Measurements from ENCODE around the gene STK32B. TPM values are rescaled to one million over a fixed set of nuclear protein-coding genes. Genes with fewer than 3 reads are reported as not detected.
A peak's percentile ranks its signal among the peaks of the same experiment; 100 is the strongest.

Gene STK32B
- total RNA-seq, 1 donor from 2014 or later, result 2.5 TPM

GRCh38 chr4:5379895-5380294, 328.6 kb downstream of the STK32B start:
- no peak overlapping the region for H3K4me3 Mint-ChIP-seq (ENCODE audit: unreplicated experiment)
- H3K27me3 Mint-ChIP-seq (ENCODE audit: unreplicated experiment), result peaks cover 8% of the 10 kb centered on the region
- H3K36me3 Mint-ChIP-seq (ENCODE audit: unreplicated experiment), result peaks cover 14% of the 10 kb centered on the region
- H3K4me1 Mint-ChIP-seq (ENCODE audit: low read depth, unreplicated experiment), result peaks cover 18% of the 10 kb centered on the region
- peaks cover 9% of the 10 kb centered on the region for H3K9me3 Mint-ChIP-seq (ENCODE audit: unreplicated experiment)
- no peak for TF ChIP-seq CTCF (IDR thresholded peaks at IDR 0.05; ENCODE audit: partially characterized antibody, unreplicated experiment)
- DNase-seq, result no peak
- no peak overlapping the region for H3K27ac Mint-ChIP-seq (ENCODE audit: unreplicated experiment)

DNA sequence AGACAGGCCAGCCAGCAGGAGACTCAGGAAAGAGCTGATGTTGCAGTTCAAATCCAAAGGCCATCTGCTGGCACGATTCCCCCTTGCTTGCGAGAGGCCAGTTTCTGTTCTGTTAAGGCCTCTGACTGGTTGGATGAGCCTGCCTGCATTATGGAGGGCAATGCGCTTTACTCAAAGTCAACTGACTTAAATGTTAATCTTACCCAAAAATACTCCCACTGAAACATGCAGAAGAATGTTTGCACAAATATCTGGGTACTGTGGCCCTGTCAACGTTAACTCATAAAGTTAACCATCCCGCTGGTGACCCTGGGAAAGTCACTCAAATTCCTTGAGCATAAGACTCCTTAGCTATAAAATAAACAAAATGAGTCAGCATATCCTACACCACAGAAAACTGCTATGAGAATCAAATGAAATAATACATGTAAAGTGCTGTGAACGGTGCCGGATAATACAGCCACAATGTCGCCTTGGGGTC, 330.7 kb downstream of the STK32B start:
- no peak for TF ChIP-seq CTCF (IDR thresholded peaks at IDR 0.05; ENCODE audit: partially characterized antibody, unreplicated experiment)
- Mint-ChIP-seq H3K36me3 (ENCODE audit: unreplicated experiment) (peaks cover 11% of the 10 kb centered on the region), H3K27ac (ENCODE audit: unreplicated experiment) (peak overlapping the region; percentile 57), H3K4me1 (ENCODE audit: low read depth, unreplicated experiment) (peaks cover 18% of the 10 kb centered on the region), H3K27me3 (ENCODE audit: unreplicated experiment) (peaks cover 6% of the 10 kb centered on the region), H3K4me3 (ENCODE audit: unreplicated experiment) (no peak overlapping the region), H3K9me3 (ENCODE audit: unreplicated experiment) (peaks cover 9% of the 10 kb centered on the region)
- DNase-seq, result no peak

- H3K36me3 Mint-ChIP-seq (ENCODE audit: unreplicated experiment), result no peaks in the 10 kb centered on the region
- DNase-seq, result no peak
- H3K9me3 Mint-ChIP-seq (ENCODE audit: unreplicated experiment), result peaks cover 5% of the 10 kb centered on the region
- TF ChIP-seq CTCF (IDR thresholded peaks at IDR 0.05; ENCODE audit: partially characterized antibody, unreplicated experiment), result no peak
- H3K4me3 Mint-ChIP-seq (ENCODE audit: unreplicated experiment), result no peak overlapping the region
- H3K27ac Mint-ChIP-seq (ENCODE audit: unreplicated experiment), result no peak overlapping the region
- H3K27me3 Mint-ChIP-seq (ENCODE audit: unreplicated experiment), result peaks cover 6% of the 10 kb centered on the region
- H3K4me1 Mint-ChIP-seq (ENCODE audit: low read depth, unreplicated experiment), result peaks cover 18% of the 10 kb centered on the region
Observed at GRCh38 chr4:5383191-5383980, 332.1 kb downstream of the STK32B start.

DNA sequence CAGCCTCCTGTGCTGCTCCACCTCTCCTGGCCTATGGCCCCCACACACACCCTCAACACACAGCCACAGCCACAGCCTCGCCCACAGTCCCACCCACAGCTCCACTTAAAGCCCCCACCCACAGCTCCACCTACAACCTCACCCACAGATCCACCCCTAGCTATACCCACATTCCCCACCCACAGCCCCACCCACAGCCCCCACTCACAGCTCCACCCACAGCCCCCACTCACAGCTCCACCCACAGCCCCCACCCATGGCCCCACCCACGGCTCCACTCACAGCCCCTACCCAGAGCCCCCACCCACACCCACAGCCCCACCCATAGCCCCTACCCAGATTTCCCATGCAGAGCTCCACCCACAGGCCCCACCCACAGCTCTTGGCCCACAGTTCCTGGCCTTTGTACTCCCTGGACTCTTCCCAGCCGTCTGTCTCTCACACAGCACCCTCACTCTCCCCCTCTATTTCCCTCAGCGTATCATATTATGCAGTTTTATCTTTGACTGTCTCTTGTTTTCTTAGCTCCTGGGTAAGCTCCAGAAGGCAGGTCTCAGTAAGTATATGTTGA, 334.5 kb downstream of the STK32B start:
- H3K27me3 Mint-ChIP-seq (ENCODE audit: unreplicated experiment), result peaks cover 6% of the 10 kb centered on the region
- DNase-seq, result no peak
- H3K36me3 Mint-ChIP-seq (ENCODE audit: unreplicated experiment), result peaks cover 5% of the 10 kb centered on the region
- H3K27ac Mint-ChIP-seq (ENCODE audit: unreplicated experiment), result no peak overlapping the region
- H3K9me3 Mint-ChIP-seq (ENCODE audit: unreplicated experiment), result peaks cover 2% of the 10 kb centered on the region
- TF ChIP-seq CTCF (IDR thresholded peaks at IDR 0.05; ENCODE audit: partially characterized antibody, unreplicated experiment), result no peak
- H3K4me1 Mint-ChIP-seq (ENCODE audit: low read depth, unreplicated experiment), result peaks cover 18% of the 10 kb centered on the region
- H3K4me3 Mint-ChIP-seq (ENCODE audit: unreplicated experiment), result no peak overlapping the region

DNA sequence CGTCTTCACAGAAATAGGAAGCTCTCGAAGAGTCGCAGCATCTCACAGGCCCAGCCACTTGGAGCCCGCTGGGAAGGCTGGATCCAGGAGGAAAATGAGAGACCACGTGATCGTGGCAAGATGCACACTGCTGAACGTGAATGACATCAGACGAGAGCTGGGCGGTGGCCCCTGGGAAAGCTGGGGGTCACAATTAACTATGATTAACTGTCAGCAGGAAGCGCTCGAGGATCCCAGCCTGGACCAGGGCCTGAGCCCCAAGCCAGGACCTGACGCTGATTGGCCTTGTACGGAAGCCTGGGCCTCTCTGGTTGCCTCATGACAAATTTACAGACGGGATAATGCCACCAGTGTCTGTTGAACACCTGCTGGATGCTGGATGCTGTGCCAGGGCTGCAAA, 335.6 kb downstream of the STK32B start:
- no peak for TF ChIP-seq CTCF (IDR thresholded peaks at IDR 0.05; ENCODE audit: partially characterized antibody, unreplicated experiment)
- Mint-ChIP-seq H3K27ac (ENCODE audit: unreplicated experiment) (no peak overlapping the region), H3K4me1 (ENCODE audit: low read depth, unreplicated experiment) (peaks cover 9% of the 10 kb centered on the region), H3K9me3 (ENCODE audit: unreplicated experiment) (peaks cover 2% of the 10 kb centered on the region), H3K4me3 (ENCODE audit: unreplicated experiment) (no peak overlapping the region), H3K36me3 (ENCODE audit: unreplicated experiment) (peaks cover 5% of the 10 kb centered on the region), H3K27me3 (ENCODE audit: unreplicated experiment) (peaks cover 6% of the 10 kb centered on the region)
- no peak for DNase-seq

Measured in glutamatergic neuron (in vitro differentiated cells).